Stimulated activated memory B cell treated with anti-CD40 and anti-IgM and Interleukin-4, amounts not matched to agents 10 μg/mL and 1 μg/mL and 100 μg/mL, for 72 hours (primary cell): Measurements from ENCODE around the gene MAPKAP1.

Experiments used
- ATAC-seq: fragments of 150-1000 bp; cut with Tn5 transposase; 2 replicates; pipeline ENCODE4 v1.10.0; 2021
- H3K27ac Mint-ChIP-seq: one replicate; pipeline ENCODE4 v1.8.0; 2022; ENCODE audit warnings: mild to moderate bottlenecking, mixed read lengths
- H3K27me3 Mint-ChIP-seq: one replicate; pipeline ENCODE4 v1.8.0; 2022; ENCODE audit warnings: mixed read lengths
- H3K36me3 Mint-ChIP-seq: one replicate; pipeline ENCODE4 v1.8.0; 2022; ENCODE audit warnings: mixed read lengths
- H3K4me1 Mint-ChIP-seq: one replicate; pipeline ENCODE4 v1.8.0; 2022; ENCODE audit warnings: mixed read lengths
- H3K4me3 Mint-ChIP-seq: one replicate; pipeline ENCODE4 v1.8.0; 2022; ENCODE audit warnings: mild to moderate bottlenecking, moderate library complexity, mixed read lengths
- H3K9me3 Mint-ChIP-seq: one replicate; pipeline ENCODE4 v1.8.0; 2022; ENCODE audit warnings: mixed read lengths

Gene MAPKAP1

DNA sequence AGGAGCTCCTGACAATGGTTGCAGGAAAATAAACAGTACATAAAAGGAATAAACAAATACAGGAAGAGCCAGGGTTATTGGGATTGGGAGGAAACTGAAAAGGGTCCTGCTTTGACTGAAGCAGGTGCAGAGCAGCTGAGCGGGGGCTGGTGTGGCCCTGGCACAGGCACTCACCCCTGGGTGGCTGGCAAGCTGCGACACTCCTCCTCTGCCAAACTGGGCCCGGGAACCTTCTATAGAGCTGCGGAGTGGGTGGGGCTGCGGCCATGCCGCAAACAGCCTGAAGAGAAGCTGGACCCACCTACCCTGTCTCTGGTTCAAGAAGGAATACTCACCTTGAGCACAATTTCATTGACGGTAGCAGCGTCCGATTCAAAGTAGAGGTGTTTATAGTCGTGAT, 262.8 kb downstream of the MAPKAP1 start:
- Mint-ChIP-seq H3K4me3 (no peak overlapping the region), H3K27me3 (no peaks in the 10 kb centered on the region), H3K27ac (peak overlapping the region; percentile 68), H3K36me3 (peaks cover 59% of the 10 kb centered on the region), H3K9me3 (no peaks in the 10 kb centered on the region), H3K4me1 (peaks cover 33% of the 10 kb centered on the region)
- no peak for ATAC-seq

GRCh38 chr9:125443367-125443766, 263.6 kb downstream of the MAPKAP1 start:
- no peak overlapping the region for H3K4me3 Mint-ChIP-seq
- H3K9me3 Mint-ChIP-seq: no peaks in the 10 kb centered on the region
- H3K36me3 Mint-ChIP-seq: peaks cover 62% of the 10 kb centered on the region
- no peaks in the 10 kb centered on the region for H3K27me3 Mint-ChIP-seq
- peak overlapping the region; percentile 68 for H3K27ac Mint-ChIP-seq
- no peak for ATAC-seq
- peaks cover 28% of the 10 kb centered on the region for H3K4me1 Mint-ChIP-seq

- H3K27ac Mint-ChIP-seq: no peak overlapping the region
- peaks cover 19% of the 10 kb centered on the region for H3K4me1 Mint-ChIP-seq
- peaks cover 65% of the 10 kb centered on the region for H3K36me3 Mint-ChIP-seq
- H3K27me3 Mint-ChIP-seq: no peaks in the 10 kb centered on the region
- no peak for ATAC-seq
- H3K4me3 Mint-ChIP-seq: no peak overlapping the region
- no peaks in the 10 kb centered on the region for H3K9me3 Mint-ChIP-seq
These were observed 264.6 kb downstream of the MAPKAP1 start for GRCh38 chr9:125442452-125442851.

GRCh38 chr9:125440411-125440810, 266.6 kb downstream of the MAPKAP1 start:
- peaks cover 4% of the 10 kb centered on the region for H3K4me1 Mint-ChIP-seq
- H3K36me3 Mint-ChIP-seq: peaks cover 69% of the 10 kb centered on the region
- H3K9me3 Mint-ChIP-seq: no peaks in the 10 kb centered on the region
- H3K4me3 Mint-ChIP-seq: no peak overlapping the region
- no peaks in the 10 kb centered on the region for H3K27me3 Mint-ChIP-seq
- no peak overlapping the region for H3K27ac Mint-ChIP-seq
- ATAC-seq: no peak

DNA sequence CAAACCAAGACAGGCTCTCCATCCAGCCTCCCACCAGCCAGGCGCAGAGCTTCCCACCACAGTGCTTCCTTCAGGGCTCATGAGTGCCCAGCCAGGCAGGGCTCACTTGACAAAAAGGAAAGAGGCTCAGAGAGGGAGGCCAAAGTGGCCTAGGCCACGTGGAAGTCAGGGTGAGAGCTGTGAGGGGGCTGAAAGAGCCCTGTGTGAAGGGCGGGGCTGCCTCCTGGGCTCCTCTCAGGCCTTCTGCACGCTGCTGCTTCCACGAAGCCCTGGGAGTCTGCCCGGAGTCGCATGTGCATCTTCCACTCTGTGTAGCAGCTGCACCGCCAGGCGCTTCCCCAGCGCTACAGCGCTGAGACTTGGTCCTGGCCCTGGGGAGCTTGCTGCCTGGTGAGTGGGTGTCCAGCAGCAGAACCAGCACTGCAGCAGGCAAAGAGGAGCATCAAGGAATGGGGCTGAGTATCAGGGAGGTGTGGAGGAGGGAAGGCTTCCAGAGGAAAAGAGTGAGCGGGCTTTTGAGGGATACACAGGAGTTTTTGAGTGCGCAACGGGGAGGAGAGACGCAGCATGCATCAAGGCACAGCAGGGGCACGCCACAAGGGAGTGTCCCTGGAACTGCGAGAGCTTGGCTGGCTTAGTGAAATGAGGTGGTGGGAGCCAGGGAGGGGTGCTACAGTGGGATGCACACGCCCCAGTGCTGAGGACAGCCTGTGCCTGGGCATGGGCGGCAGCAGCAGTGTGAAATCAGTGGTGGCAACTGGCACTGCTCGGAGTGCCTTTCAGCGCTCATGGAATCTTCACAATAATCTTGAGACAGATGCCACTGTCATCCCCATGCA, 267.4 kb downstream of the MAPKAP1 start:
- H3K4me1 Mint-ChIP-seq: no peaks in the 10 kb centered on the region
- H3K36me3 Mint-ChIP-seq: peaks cover 65% of the 10 kb centered on the region
- no peak overlapping the region for H3K4me3 Mint-ChIP-seq
- H3K9me3 Mint-ChIP-seq: no peaks in the 10 kb centered on the region
- H3K27me3 Mint-ChIP-seq: no peaks in the 10 kb centered on the region
- H3K27ac Mint-ChIP-seq: no peak overlapping the region
- ATAC-seq: no peak

GRCh38 chr9:125438506-125439433, 268.2 kb downstream of the MAPKAP1 start:
- H3K27me3 Mint-ChIP-seq: no peaks in the 10 kb centered on the region
- H3K4me1 Mint-ChIP-seq: no peaks in the 10 kb centered on the region
- H3K4me3 Mint-ChIP-seq: no peak overlapping the region
- H3K27ac Mint-ChIP-seq: no peak overlapping the region
- H3K9me3 Mint-ChIP-seq: no peaks in the 10 kb centered on the region
- H3K36me3 Mint-ChIP-seq: peaks cover 57% of the 10 kb centered on the region
- no peak for ATAC-seq

DNA sequence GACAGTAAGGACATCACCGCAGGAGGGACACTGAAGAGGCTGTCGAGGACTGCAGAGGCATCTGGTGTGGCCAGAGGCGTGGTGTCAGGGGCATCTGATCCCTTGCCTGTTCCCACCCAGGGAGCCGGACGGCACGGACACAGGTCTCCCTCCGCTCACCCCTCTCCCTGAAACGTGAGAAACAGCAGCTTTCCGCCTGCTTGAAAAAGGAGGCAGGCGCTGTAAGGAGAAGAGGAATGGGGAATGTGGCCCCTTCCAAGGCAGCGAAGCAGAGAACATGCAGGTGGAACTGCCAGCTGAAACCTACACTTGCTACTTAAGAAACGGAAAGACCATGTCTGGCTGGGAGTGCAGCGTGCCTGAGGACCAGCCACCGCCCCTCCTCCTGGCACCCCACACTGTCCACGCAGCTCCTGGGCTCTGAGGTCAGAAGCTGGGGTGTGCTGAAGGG, 269.2 kb downstream of the MAPKAP1 start:
- H3K27ac Mint-ChIP-seq: no peak overlapping the region
- peaks cover 47% of the 10 kb centered on the region for H3K36me3 Mint-ChIP-seq

GRCh38 chr9:125436613-125437443, 270.2 kb downstream of the MAPKAP1 start:
- Mint-ChIP-seq H3K27me3 (no peaks in the 10 kb centered on the region), H3K4me3 (no peak overlapping the region), H3K36me3 (peaks cover 39% of the 10 kb centered on the region), H3K9me3 (no peaks in the 10 kb centered on the region), H3K4me1 (no peaks in the 10 kb centered on the region), H3K27ac (no peak overlapping the region)
- ATAC-seq: peak; percentile 78

More for the DNA sequence above, 269.2 kb downstream of the MAPKAP1 start:
- Mint-ChIP-seq H3K4me1 (no peaks in the 10 kb centered on the region), H3K4me3 (no peak overlapping the region), H3K9me3 (no peaks in the 10 kb centered on the region), H3K27me3 (no peaks in the 10 kb centered on the region)
- ATAC-seq: no peak

- H3K9me3 Mint-ChIP-seq: no peaks in the 10 kb centered on the region
- H3K4me3 Mint-ChIP-seq: no peak overlapping the region
- no peak for ATAC-seq
- no peak overlapping the region for H3K27ac Mint-ChIP-seq
- H3K27me3 Mint-ChIP-seq: no peaks in the 10 kb centered on the region
- H3K36me3 Mint-ChIP-seq: peaks cover 31% of the 10 kb centered on the region
- H3K4me1 Mint-ChIP-seq: no peaks in the 10 kb centered on the region
These were observed 271.0 kb downstream of the MAPKAP1 start for GRCh38 chr9:125435776-125436612.

DNA sequence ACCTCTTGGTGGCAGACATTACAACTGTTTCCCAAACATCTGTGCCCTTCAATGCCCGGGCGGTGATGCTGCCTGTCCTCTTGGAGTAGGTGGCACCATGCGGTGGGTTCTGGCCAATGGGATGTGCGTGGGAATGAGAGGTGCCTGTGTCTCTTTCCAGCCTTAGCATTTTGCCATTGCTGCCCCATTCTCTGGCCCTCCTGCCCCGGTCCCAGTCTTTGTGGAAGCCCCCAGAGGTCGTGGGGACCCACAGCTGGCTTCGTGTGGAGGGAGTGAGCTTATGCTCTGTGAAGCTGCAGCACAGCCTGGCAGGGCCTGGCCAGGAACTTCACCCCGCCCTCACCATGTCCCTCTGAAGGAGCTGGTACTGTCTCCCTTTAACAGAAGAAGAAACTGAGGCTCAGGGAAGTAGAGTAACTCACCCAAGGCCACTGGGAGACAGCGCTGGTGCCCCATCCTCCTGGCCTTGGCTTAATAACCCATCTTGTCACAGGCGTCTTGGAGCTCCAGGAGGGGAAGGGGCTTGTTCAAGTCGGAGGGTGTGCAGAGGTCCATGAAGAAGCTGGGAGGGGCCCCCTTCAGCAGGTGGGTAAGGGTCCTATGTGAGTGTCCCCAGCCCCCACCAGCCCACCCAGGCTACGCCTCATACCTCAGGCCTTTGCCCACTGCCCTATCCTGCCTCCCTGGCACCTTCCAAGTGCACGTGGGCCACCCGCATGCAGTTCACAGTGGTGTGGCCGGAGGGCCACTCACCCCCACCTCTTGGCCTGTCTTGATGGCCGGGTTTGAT, 271.8 kb downstream of the MAPKAP1 start:
- H3K36me3 Mint-ChIP-seq: peaks cover 30% of the 10 kb centered on the region
- no peak for ATAC-seq
- no peaks in the 10 kb centered on the region for H3K9me3 Mint-ChIP-seq
- no peaks in the 10 kb centered on the region for H3K27me3 Mint-ChIP-seq
- H3K27ac Mint-ChIP-seq: no peak overlapping the region
- no peaks in the 10 kb centered on the region for H3K4me1 Mint-ChIP-seq
- H3K4me3 Mint-ChIP-seq: no peak overlapping the region

DNA sequence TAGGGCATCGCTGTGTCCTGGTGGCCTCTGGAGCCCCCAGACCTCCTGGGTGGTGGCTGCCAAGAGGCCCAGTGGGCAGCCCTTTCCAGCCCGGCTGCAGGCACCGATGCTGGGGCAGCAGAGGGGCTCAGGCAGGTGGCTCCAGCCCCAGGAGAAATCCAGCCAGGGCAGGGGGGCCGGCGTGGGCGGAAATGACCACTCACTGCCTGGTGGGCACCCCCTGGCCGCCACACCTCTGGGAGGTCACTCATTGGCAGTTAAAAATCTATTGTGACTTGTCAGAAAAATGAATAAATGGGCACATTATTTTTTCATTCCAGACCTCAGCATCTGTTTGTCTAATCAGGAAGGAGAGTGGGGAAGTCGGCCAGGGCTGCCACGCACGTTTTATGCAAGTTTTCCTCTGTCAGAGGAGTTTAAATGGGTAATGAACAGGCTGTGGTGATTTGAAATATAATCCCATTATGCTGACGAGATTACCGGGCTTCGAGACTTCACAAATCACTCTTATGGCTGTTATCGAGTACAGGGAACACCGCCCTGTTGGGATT, 273.5 kb downstream of the MAPKAP1 start:
- H3K27me3 Mint-ChIP-seq: no peaks in the 10 kb centered on the region
- no peak overlapping the region for H3K4me3 Mint-ChIP-seq
- H3K36me3 Mint-ChIP-seq: peaks cover 19% of the 10 kb centered on the region
- no peaks in the 10 kb centered on the region for H3K9me3 Mint-ChIP-seq
- no peak overlapping the region for H3K27ac Mint-ChIP-seq
- no peak for ATAC-seq
- no peaks in the 10 kb centered on the region for H3K4me1 Mint-ChIP-seq

GRCh38 chr9:125432715-125433385, 274.2 kb downstream of the MAPKAP1 start:
- H3K4me3 Mint-ChIP-seq: no peak overlapping the region
- H3K27me3 Mint-ChIP-seq: no peaks in the 10 kb centered on the region
- no peaks in the 10 kb centered on the region for H3K9me3 Mint-ChIP-seq
- no peak for ATAC-seq
- H3K27ac Mint-ChIP-seq: no peak overlapping the region
- no peaks in the 10 kb centered on the region for H3K4me1 Mint-ChIP-seq
- peaks cover 13% of the 10 kb centered on the region for H3K36me3 Mint-ChIP-seq

- Mint-ChIP-seq H3K27me3 (no peaks in the 10 kb centered on the region), H3K9me3 (no peaks in the 10 kb centered on the region), H3K4me1 (no peaks in the 10 kb centered on the region), H3K4me3 (no peak overlapping the region), H3K36me3 (peaks cover 7% of the 10 kb centered on the region), H3K27ac (no peak overlapping the region)
- no peak for ATAC-seq
These were observed 275.2 kb downstream of the MAPKAP1 start for GRCh38 chr9:125431741-125432271.
